GM18505 (cell line): ENCODE measurements around the gene PDK4.

Source experiments
- ATAC-seq: cut with Tn5 transposase; IDR thresholded peaks from one replicate; pipeline ENCODE4 v1.9.1; 2021; ENCODE audit not compliant: unreplicated experiment
- POLR2A ChIP-seq: IDR thresholded peaks from 4 replicates; pipeline ENCODE4 v1.6.1; 2011; ENCODE audit warnings: borderline replicate concordance; ENCODE audit not compliant: insufficient read depth, insufficient read length; ENCODE audit errors: extremely low read depth

The PDK4 gene

DNA sequence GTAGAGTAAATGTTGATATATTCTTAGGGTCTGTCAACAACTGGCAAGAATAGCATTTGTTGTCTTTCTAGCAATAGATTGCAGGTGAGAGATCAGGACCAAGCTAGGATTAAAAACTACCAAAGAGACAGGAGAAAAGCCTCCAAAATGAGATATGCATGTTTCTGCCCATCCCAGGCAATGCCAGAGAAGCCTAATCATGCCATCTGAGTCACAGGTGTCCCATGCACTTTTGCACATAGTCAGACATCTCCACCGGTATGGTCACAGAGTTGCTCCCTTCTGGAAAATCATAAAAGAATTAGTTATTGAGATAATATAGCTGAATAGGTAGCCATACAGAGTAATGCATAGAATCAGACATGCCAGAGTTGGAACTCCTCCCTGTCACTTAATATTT is 50.6 kb downstream of the PDK4 start:
- no peak for TF ChIP-seq POLR2A
- no peak for ATAC-seq

DNA sequence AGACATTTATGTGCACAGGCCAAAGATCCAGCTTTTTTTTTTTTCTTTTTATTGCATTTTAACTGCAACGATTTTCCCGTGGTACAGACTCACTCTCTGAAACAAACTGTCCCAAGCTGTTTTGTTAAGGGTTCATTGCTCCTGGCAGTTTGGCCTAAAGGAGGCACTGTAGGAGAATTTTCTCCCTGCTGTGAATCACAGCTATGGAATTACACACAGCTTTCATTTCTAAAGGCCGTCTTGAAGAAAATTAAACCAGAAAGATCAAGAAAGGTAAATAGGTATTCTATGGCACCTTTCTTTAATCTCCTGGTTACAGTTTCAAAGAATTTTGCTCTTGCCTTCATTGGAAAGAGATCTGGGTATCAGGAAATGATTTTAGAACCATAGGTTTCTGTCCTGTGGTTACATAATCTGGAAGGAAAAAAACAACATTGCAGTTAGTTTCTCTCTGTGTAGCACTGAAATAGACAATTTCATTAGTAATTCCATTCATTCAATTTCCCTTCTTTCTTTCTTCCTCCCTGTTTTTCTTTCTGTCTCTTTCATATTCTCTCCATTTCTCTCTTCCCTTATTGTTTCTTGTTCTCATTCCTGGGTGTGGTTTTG is 51.2 kb downstream of the PDK4 start:
- ATAC-seq, result no peak
- TF ChIP-seq POLR2A, result no peak

DNA sequence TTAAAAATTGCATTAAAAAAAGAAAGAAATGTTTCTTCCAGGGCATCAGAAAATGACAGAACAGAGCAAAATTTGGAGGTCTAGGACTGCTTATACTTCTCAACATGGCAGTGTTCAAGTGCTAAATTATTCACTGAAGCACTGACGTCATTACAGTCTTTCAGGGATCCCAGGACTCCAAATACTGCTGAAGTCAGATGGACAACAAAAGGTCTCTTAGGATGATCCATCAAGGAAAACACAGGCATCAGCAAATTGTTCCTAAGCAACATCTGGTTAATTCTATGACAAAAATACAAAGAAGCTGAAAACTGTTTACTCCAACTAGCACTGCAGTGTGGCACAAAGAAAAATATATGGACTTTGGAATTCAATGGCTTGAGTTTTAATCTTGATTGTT is 52.1 kb downstream of the PDK4 start:
- no peak for ATAC-seq
- no peak for TF ChIP-seq POLR2A

DNA sequence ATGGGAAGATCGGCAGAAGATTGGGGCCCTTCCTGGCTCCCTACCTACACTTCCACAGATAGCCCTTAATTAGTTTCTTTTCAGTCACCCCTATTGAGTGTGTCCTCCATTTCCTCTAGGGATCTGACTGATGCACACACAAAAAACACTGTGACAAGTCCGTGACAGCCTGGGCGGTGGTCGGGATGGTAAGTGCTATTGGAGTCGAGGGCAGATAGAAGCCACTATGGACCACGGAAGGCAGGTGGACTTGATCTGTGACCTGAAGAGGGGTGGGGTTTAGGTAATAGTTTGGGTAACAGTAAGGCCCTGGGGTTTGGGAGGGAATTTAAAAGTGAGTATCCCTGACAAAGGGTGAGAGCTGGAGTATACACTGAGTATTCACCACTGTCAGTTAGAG is 53.0 kb downstream of the PDK4 start:
- ATAC-seq, result no peak
- TF ChIP-seq POLR2A, result no peak

DNA sequence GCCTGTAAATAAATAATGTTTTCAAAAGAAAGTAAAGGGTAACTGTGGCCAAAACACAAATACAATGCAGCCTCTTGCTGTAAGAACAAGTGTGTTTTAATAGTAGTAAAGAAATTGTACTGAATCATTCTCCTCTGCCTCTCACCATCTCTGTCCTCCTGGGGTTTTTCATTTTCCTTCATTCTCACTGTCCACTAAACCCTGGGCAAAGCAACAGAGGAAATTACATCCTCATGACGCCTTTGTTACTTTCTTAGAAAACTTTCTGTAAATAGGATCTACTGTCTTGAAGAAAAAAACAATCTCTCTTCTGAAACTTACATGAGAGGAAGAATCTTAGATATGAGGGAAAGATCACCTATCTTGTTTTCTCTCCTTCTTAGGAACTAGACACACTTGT is 56.0 kb downstream of the PDK4 start:
- TF ChIP-seq POLR2A, result no peak
- no peak for ATAC-seq

DNA sequence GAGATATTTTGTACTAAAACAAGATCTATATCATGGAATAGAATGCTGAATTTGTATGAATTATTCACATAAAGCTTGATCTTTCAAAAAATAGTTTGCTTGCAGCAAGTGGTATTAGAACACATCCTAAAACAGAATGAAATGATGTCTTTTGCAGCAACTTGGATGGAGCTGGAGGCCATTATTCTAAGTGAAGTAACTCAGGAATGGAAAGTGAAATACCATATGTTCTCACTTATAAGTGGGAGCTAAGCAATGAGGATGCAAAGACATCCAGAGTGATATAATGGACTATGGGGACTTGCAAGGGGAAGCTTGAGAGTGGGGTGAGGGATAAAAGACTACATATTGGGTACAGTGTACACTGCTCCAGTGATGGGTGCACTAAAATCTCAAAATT is 56.9 kb downstream of the PDK4 start:
- no peak for TF ChIP-seq POLR2A
- ATAC-seq, result no peak

DNA sequence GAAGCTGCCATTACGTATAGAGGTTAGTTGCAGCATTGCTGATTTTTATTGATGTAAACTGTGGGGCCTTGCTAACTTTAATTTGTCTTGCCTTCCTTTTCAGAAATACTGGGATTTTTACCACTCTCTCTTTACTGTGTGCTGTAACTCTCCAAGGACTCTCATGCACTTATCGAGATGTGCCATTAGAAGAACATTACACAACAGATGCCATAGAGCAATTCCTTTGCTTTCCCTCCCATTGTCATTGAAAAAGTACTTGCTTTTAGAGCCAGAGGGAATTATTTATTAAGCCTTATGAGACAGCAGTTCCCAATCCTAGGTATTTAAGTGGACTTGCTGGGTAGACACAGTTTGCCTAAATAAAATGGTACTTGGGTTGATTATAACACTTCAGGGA is 58.8 kb downstream of the PDK4 start:
- no peak for ATAC-seq

DNA sequence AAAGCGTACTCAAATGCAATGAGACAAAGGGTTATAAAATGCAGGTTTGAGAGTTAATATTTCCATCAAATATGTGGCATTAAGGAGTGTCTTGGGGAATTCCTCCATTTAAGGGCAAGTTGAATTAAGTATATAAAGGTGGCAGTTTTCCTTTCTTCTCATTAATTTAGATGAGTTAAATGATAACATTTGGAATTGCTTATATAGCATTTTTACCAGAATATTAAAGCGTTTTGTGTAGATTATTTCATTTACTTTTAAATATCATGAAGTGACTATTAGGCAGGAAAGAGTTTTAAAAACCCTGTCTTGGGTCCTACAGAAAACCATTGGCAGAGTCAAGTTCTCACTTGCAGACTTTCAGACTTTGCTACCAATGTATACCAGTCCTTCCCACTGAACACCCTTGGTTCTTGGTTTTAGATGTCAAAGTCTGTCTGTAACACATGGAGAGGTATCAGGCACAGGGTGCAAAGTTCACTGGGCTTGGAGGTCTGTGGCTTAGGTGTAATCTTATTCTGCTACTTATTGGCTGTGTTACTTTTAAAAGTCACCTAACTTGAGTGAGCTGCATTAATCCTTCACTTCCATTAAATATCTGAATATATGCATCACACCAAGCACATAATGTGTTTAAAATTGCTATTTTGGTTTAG is 59.5 kb downstream of the PDK4 start:
- ATAC-seq, result no peak
- TF ChIP-seq POLR2A, result no peak

More for the DNA sequence above, 58.8 kb downstream of the PDK4 start:
- TF ChIP-seq POLR2A, result no peak

DNA sequence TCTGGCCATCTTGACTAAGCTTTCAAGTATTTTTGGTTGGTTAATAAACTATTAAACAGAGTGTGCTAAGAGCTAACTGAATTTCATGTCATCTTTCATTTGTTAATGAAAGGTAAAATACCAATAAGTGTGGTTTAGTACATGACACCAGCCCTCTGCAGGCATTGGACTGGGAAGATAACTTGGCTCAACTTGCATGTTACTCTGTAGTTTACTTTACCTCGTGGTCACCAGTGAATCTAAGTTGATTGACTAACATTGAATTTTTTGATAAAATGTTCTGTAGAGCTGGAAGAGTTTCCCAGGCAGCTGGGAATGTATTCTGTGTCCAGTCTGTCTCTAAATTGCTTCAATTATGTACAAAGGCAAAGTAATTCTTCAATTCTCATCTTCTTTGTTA is 60.7 kb downstream of the PDK4 start:
- ATAC-seq, result no peak
- TF ChIP-seq POLR2A, result no peak

DNA sequence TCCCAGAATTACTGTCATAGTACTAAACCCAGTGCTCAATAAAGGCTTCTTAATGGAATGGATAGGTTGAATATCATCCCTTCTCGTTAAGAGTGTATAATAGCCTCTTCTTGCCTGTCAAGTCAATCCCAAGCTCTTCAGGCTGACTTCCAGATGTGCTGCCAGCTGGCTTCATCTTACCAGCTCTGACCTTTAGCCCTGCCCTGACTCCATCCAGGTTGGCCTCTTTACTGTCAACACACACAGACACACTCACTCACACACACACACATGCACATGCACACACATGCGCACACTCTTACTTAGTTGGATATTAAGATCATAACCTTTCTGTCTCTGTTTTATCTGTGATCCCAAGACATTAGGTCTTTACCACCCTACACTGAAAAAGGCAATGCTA is 61.5 kb downstream of the PDK4 start:
- ATAC-seq, result no peak
- TF ChIP-seq POLR2A, result no peak
